Measurements from ENCODE around the gene H2AZ1. TPM values are rescaled to one million over a fixed set of nuclear protein-coding genes. Genes with fewer than 3 reads are reported as not detected.

Gene H2AZ1
- total and polyA plus RNA-seq, 7 donors = 175 to 621 (median 421) TPM

GRCh38 chr4:99934891-99935290, 15.2 kb downstream of the H2AZ1 start:
- Histone ChIP-seq H3K4me1 (no peaks in the 10 kb centered on the region), H3K4me3 (no peak overlapping the region), H3K9me3 (peaks cover 0 to 6% (median 1%) of the 10 kb centered on the region in 4 donors), H3K27ac (no peak overlapping the region), H3K36me3 (no peaks in the 10 kb centered on the region), H3K27me3 (no peaks in the 10 kb centered on the region)
- intact Hi-C loops (cut with DNase I) = loop anchor here (5.0 kb wide), 1 partner anchor 38 kb away; no protein-coding TSS in a partner anchor
- no peak for DNase-seq
- TF ChIP-seq CTCF (IDR thresholded peaks at IDR 0.05) (no peak), POLR2A (IDR thresholded peaks at IDR 0.05) (no peak)

GRCh38 chr4:99927566-99927965, 22.5 kb downstream of the H2AZ1 start:
- TF ChIP-seq POLR2AphosphoS5 (IDR thresholded peaks at IDR 0.05) (no peak), POLR2A (IDR thresholded peaks at IDR 0.05) (no peak), EP300 (IDR thresholded peaks at IDR 0.05) (no peak), CTCF (IDR thresholded peaks at IDR 0.05) (no peak)
- Histone ChIP-seq H3K27ac (no peak overlapping the region), H3K27me3 (no peaks in the 10 kb centered on the region), H3K4me1 (peaks cover 0 to 14% (median 2%) of the 10 kb centered on the region in 4 donors), H3K36me3 (peaks cover 0 to 6% (median 0%) of the 10 kb centered on the region in 4 donors), H3K9me3 (no peaks in the 10 kb centered on the region), H3K4me3 (no peak overlapping the region)
- DNase-seq = no peak
- 91 to 92% methylated on average over 2 of the region's 2 CpGs for WGBS, 2 donors
- intact Hi-C loops (cut with DNase I) = no loop called here

GRCh38 chr4:99921174-99921573, 28.9 kb downstream of the H2AZ1 start:
- no peak for TF ChIP-seq CTCF (IDR thresholded peaks at IDR 0.05)
- no peak for TF ChIP-seq POLR2A (IDR thresholded peaks at IDR 0.05)
- no peak for TF ChIP-seq POLR2AphosphoS5 (IDR thresholded peaks at IDR 0.05)
- TF ChIP-seq EP300 (IDR thresholded peaks at IDR 0.05) = no peak
- Histone ChIP-seq H3K4me1 (peaks cover 0 to 15% (median 2%) of the 10 kb centered on the region in 4 donors), H3K27me3 (no peaks in the 10 kb centered on the region), H3K27ac (no peak overlapping the region), H3K4me3 (no peak overlapping the region), H3K9me3 (peaks cover 0 to 4% (median 0%) of the 10 kb centered on the region in 4 donors), H3K36me3 (peaks cover 0 to 38% (median 4%) of the 10 kb centered on the region in 4 donors)
- 79 to 95% methylated on average over 3 of the region's 3 CpGs for WGBS, 2 donors
- intact Hi-C loops (cut with DNase I) = no loop called here
- DNase-seq = no peak

GRCh38 chr4:99918656-99919055, 31.4 kb downstream of the H2AZ1 start:
- Histone ChIP-seq H3K36me3 (peaks cover 0 to 48% (median 4%) of the 10 kb centered on the region in 4 donors), H3K9me3 (peaks cover 0 to 4% (median 0%) of the 10 kb centered on the region in 4 donors), H3K4me3 (no peak overlapping the region), H3K27ac (no peak overlapping the region), H3K27me3 (no peaks in the 10 kb centered on the region), H3K4me1 (peaks cover 0 to 10% (median 2%) of the 10 kb centered on the region in 4 donors)
- intact Hi-C loops (cut with DNase I) = no loop called here
- 34 to 85% methylated on average over 2 of the region's 2 CpGs for WGBS, 2 donors
- TF ChIP-seq CTCF (IDR thresholded peaks at IDR 0.05) (no peak), POLR2AphosphoS5 (IDR thresholded peaks at IDR 0.05) (no peak)
- DNase-seq = no peak

GRCh38 chr4:99917575-99917974, 32.5 kb downstream of the H2AZ1 start:
- peaks cover 0 to 48% (median 4%) of the 10 kb centered on the region in 4 donors for H3K36me3 ChIP-seq
- H3K9me3 ChIP-seq = peaks cover 0 to 4% (median 0%) of the 10 kb centered on the region in 4 donors
- H3K27ac ChIP-seq = no peak overlapping the region
- no peak overlapping the region for H3K4me3 ChIP-seq
- no peaks in the 10 kb centered on the region for H3K27me3 ChIP-seq
- intact Hi-C loops (cut with DNase I) = no loop called here
- WGBS, 2 donors = 95% methylated on average over 3 of the region's 3 CpGs
- H3K4me1 ChIP-seq = peaks cover 0 to 1% (median under 1%) of the 10 kb centered on the region in 4 donors
- TF ChIP-seq POLR2A (IDR thresholded peaks at IDR 0.05) (no peak), EP300 (IDR thresholded peaks at IDR 0.05) (no peak)
- no peak for DNase-seq
